Nasal cavity respiratory epithelium epithelial cell of viscerocranial mucosa (primary cell): ENCODE data around the gene KRT7. TPM values are rescaled to one million over a fixed set of nuclear protein-coding genes. Genes with fewer than 3 reads are reported as not detected.

Experiments
- total RNA-seq: library from RNA; depleted of rRNA; stranded (reverse); fragments of >200 nt; gene quantifications from 2 replicates; pipeline ENCODE4 v1.2.3, GENCODE V29; 2014

Gene KRT7
- 655 and 771 TPM in 2 replicates for total RNA-seq

GRCh38 chr12:52232674-52233461, at the start of gene KRT7:
Gene KRT7 (plus strand): TSS chr12:52233243. CDS start chr12:52233297, 54 bp downstream.

GRCh38 chr12:52191841-52192791, 40.9 kb upstream of the KRT7 start, which contains the start of gene KRT80:
Gene KRT80 (minus strand): TSS chr12:52192014. CDS start chr12:52191902, 112 bp downstream.

DNA sequence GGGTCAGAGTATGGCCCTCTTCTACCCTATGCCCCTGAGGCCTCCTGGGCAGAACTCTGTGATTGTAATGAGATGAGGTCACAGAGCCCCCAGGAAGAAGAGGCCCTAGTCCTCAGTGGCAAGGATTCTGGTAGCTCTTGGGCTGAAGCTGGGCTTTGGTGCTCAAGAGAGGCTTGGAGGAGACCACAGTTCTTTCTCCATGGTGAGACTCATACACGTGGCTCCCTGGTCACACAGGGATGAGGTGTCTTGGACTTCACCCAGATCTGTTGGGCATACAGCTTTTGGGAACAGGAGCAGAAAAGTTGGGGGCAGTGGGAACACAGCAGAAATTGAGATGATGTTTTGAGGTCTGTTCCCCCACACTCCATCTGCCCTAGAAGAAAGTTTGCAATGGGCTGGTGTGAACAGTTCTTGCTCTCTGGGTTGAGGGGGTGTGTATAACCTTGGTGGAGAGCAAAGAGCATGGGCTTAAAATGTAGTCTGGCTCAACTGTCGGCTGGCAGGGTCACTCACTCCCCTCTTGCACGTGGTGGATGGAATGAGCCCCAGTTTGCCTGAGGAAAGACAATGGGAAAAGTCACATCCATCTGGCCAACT, 41.6 kb downstream of the KRT7 start, which contains the start of gene KRT86:
Gene KRT86, plus strand, starts transcription at position 125 of the 600 bp plus-strand sequence. CDS start 27,272 bp downstream, outside the sequence.

DNA sequence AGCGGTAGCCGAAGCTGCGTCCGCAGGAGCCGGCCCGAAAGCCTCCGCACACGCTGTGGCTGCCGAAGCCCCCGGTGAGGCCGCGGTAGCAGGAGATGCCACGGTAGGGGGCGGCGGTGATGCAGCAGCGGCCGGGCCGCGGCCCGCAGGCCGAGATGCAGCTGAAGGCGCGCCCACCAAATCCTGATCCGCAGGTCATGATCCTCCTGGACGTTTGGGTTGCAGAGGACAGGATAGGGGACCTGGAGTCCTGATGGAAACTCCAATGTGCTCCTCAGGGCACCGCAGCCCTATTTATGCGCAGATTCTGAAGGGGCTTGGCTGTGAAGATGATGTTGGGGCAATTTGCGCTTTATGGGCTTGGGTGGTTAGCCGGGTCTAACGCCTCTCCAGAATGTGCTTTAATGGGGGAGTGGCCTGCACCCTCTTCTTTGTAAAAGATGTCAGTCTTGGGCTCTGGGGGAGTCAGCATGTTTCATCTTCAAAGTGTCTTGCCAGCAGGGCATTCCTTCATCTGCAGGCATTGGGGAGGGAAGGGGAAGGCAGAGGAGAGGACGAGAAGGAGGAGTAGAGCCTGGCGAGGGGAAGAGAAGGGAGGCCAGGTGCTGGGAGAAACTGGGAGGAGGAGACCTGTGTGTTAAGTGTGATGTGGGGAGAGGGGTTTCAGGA, 58.4 kb downstream of the KRT7 start, which contains the start of gene KRT81:
Gene KRT81, minus strand, starts transcription at position 268 of the 669 bp plus-strand sequence. Its CDS starts 69 bp downstream, at position 199.

Other genes with a start within 250 kb of the KRT7 start
- gene TAMALIN, start 226.3 kb upstream of the KRT7 start, total RNA-seq, result under 0.01 TPM in 1 of 2 replicates, not detected in the other
- 0.28 and 0.68 TPM in 2 replicates for gene NR4A1, start 181.8 kb upstream of the KRT7 start, total RNA-seq
- 84.5 and 144 TPM in 2 replicates for gene ATG101, start 163.3 kb upstream of the KRT7 start, total RNA-seq
- gene SMIM41, start 153.5 kb upstream of the KRT7 start, total RNA-seq, result under 0.01 TPM in 1 of 2 replicates, not detected in the other
- 4.6 and 80.0 TPM in 2 replicates for gene KRT80, start 41.2 kb upstream of the KRT7 start, total RNA-seq
- gene KRT86, start 41.4 kb downstream of the KRT7 start, total RNA-seq, result 0.07 and 1.0 TPM in 2 replicates
- 9.1 and 256 TPM in 2 replicates for gene KRT81, start 58.3 kb downstream of the KRT7 start, total RNA-seq
- gene KRT83, start 88.2 kb downstream of the KRT7 start, total RNA-seq, result not detected in 2 replicates
- gene KRT85, start 134.2 kb downstream of the KRT7 start, total RNA-seq, result not detected in 2 replicates
- 0.07 TPM in 1 of 2 replicates, not detected in the other for gene KRT84, start 152.4 kb downstream of the KRT7 start, total RNA-seq
- not detected in 2 replicates for gene KRT82, start 173.1 kb downstream of the KRT7 start, total RNA-seq
- gene KRT75, start 201.1 kb downstream of the KRT7 start, total RNA-seq, result 0.78 and 5.1 TPM in 2 replicates
- 369 and 1,719 TPM in 2 replicates for gene KRT6B, start 218.9 kb downstream of the KRT7 start, total RNA-seq
- gene KRT6C, start 240.6 kb downstream of the KRT7 start, total RNA-seq, result 171 and 249 TPM in 2 replicates